Ishikawa (cell line): ENCODE measurements around the gene ERGIC1.

Experiments
- CEBPB ChIP-seq: IDR thresholded peaks from 2 replicates; pipeline ENCODE4 v1.6.1; 2012
- CREB1 ChIP-seq: IDR thresholded peaks from 2 replicates; pipeline ENCODE4 v1.6.1; 2012; ENCODE audit warnings: low read depth
- EGR1 ChIP-seq: IDR thresholded peaks from 2 replicates; pipeline ENCODE4 v1.6.1; 2012
- EP300 ChIP-seq: IDR thresholded peaks from 2 replicates; pipeline ENCODE4 v1.6.1; 2012; ENCODE audit warnings: borderline replicate concordance
- FOXM1 ChIP-seq: IDR thresholded peaks from 2 replicates; pipeline ENCODE4 v1.6.1; 2012; ENCODE audit warnings: low read depth, borderline replicate concordance
- NFIC ChIP-seq: IDR thresholded peaks from 2 replicates; pipeline ENCODE4 v1.6.1; 2012
- RAD21 ChIP-seq: IDR thresholded peaks from 2 replicates; pipeline ENCODE4 v1.6.1; 2012; ENCODE audit warnings: low read depth
- REST ChIP-seq: IDR thresholded peaks from 2 replicates; pipeline ENCODE4 v1.6.1; 2012; ENCODE audit warnings: low read depth, mild to moderate bottlenecking
- TAF1 ChIP-seq: IDR thresholded peaks from 2 replicates; pipeline ENCODE4 v1.6.1; 2012; ENCODE audit warnings: low read depth, mild to moderate bottlenecking
- TCF12 ChIP-seq: IDR thresholded peaks from 2 replicates; pipeline ENCODE4 v1.6.1; 2012; ENCODE audit warnings: low read depth
- TEAD4 ChIP-seq: IDR thresholded peaks from 2 replicates; pipeline ENCODE4 v1.6.1; 2012
- YY1 ChIP-seq: IDR thresholded peaks from 2 replicates; pipeline ENCODE4 v1.6.1; 2012; ENCODE audit warnings: low read depth
- ZBTB7A ChIP-seq: IDR thresholded peaks from 2 replicates; pipeline ENCODE4 v1.6.1; 2012; ENCODE audit warnings: low read depth
- TF ChIP-seq, protein P1 (sequence below): IDR thresholded peaks from 2 replicates; pipeline ENCODE4 v1.6.1; 2012

GRCh38 chr5:172929371-172929838, 95.4 kb downstream of the ERGIC1 start:
- TF ChIP-seq YY1 (no peak), TAF1 (no peak), EP300 (no peak), TCF12 (no peak), NFIC (no peak), CEBPB (no peak), CREB1 (no peak), REST (no peak), RAD21 (no peak), TEAD4 (no peak), EGR1 (no peak), ZBTB7A (no peak), FOXM1 (no peak)
- TF ChIP-seq, protein P1, sequence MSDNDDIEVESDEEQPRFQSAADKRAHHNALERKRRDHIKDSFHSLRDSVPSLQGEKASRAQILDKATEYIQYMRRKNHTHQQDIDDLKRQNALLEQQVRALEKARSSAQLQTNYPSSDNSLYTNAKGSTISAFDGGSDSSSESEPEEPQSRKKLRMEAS, result no peak
